Measurements from ENCODE around the gene ARMH4.

GRCh38 chr14:58099682-58100081 is 52.3 kb downstream of the ARMH4 start:
- no peak for TF ChIP-seq CTCF (IDR thresholded peaks at IDR 0.05)
- TF ChIP-seq POLR2A (IDR thresholded peaks at IDR 0.05): no peak
